NK-92 (cell line): ENCODE results near the gene SEC14L3.

Experiments used
- DNase-seq: peaks from one replicate; lab custom pipeline; 2025; ENCODE audit not compliant: unreplicated experiment; lab: John Stamatoyannopoulos, UW

The SEC14L3 gene

GRCh38 chr22:30423959-30424533, 47.8 kb downstream of the SEC14L3 start:
- DNase-seq: peak; percentile 90

- no peak for DNase-seq
These were observed 48.4 kb downstream of the SEC14L3 start for GRCh38 chr22:30423301-30423958.

GRCh38 chr22:30422481-30423300, 49.1 kb downstream of the SEC14L3 start:
- DNase-seq: no peak

DNA sequence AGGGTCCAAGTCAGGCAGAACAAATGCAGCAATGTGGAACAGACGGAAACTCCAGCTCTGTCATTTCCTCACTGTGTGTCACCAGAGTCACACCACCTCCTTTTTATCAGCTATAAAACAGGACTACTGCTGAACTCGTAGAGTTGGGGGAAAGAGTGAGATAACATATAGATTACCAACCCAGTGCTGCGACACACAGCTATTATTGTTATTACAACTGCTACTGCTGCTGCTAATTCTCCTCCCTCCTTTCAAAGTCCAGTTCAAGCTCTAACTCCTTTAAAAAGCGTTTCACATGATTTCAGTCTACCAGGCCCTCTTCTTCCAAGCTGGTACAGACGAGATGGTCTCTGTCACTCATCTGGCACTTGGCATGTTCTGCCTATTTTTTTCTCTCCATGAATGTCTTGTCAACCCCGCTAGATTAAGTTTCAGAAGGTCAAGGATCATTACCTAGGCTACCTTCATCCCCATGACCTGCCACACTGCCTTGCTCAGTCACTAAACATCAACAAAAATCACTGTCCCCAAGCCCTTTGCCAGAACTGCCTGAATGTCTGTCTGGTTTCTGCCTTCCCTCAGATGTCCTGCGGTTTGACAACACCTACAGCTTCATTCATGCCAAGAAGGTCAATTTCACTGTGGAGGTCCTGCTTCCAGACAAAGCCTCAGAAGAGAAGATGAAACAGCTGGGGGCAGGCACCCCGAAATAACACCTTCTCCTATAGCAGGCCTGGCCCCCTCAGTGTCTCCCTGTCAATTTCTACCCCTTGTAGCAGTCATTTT, 49.9 kb downstream of the SEC14L3 start:
- DNase-seq: no peak

DNA sequence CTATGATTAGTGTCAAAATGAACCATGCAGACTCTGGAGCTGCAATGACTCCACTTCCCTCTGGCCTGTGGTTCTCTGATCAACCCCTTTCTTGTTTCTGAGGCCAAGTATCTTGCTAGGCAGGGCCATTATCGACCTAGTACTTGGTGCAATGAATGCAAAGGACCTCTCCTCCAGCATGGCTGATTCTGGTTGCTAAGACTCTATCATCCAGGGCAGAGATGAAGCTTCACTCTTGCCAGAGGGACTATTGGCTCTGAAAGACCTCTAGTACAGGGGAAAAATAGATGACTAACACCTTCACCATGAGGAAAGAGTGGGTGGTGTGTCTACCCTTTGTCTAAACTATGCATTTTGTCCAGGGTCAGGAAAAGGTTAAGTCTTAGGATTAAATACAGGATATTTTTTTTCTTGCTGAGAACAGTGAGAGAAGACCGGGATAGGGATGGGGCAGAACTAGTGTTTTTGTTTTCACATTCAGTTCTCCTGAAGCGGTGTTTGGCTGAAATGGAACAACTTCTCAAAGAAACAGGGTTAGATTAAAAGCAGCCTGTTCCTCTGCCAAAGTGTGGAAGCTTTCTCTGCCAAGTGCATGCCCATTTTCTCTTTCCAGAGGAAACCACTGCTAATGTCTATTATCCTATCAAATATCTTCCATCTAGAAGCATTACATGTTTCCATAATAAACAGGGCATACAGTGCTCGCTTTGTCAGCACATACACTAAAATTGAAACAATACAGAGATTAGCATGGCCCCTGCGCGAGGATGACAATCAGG, 51.3 kb downstream of the SEC14L3 start:
- DNase-seq: no peak

DNA sequence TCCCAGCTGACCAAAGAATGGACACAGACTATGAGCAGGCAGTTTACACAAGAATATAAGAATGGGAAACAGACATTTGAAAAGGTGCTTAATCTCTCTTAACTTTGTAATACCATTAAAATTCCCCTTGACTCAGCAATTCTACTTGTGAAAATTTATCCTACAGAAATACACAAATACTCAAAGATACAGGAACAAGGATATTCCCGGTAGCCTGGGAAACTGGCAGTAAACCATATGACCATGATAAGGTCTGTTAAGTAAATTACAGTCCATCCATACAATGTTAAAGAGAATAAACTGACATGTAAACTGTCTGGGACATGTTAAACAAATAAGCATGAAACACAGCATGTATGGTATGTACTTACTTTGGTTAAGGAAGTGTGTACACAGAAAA, 55.0 kb downstream of the SEC14L3 start:
- DNase-seq: no peak

DNA sequence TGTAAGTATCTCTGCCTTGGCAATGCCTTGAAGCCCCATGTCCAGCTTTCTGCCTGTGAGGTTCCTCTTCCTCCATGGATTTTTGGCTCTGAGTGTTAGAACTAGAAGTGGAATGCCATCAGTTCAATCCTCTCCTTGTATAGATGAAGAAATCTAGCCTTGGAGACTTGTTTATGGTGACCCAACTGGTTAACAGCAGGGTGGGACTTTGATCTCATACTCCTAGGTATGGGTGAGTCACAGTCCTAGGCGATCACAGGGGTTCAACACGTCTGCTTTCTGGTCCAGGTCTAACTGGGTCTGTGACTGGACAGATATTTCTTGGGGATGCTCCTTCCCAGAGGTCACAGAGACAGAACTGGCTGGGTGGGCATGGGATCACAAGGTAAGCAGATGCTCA, 55.4 kb downstream of the SEC14L3 start:
- DNase-seq: no peak

- no peak for DNase-seq
These were observed 57.2 kb downstream of the SEC14L3 start for GRCh38 chr22:30414525-30415047.

GRCh38 chr22:30413745-30414524, 57.9 kb downstream of the SEC14L3 start:
- no peak for DNase-seq

GRCh38 chr22:30413001-30413400, 58.8 kb downstream of the SEC14L3 start:
- no peak for DNase-seq

DNA sequence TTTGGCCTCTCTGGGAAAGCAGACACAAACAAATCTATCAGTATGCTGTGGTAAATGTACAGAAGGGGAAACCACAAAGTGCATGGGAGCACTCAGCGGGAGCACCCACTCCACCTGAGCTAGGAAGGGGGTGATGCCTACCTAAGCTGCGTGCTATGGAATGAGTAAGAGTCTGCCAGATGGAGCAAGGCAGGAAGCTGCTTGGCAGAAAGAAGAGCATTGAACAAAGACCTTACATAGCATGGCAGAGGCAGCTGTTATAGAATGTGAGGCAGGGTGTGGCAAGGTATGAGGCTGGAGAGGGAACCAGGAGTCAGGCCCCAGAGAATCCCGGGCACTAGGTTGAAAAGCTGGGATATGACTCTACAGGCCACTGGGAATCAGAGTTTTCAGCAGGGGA, 60.0 kb downstream of the SEC14L3 start:
- DNase-seq: no peak
